Calu3 (cell line): ENCODE data around the gene CYTIP. TPM values are rescaled to one million over a fixed set of nuclear protein-coding genes. Genes with fewer than 3 reads are reported as not detected.

Experiments
- BruUV-seq: library from RNA; stranded (reverse); fragments of 400-500 nt; replicated peaks from 2 replicates; lab custom pipeline; 2021; lab: Mats Ljungman, UMichigan
- CTCF ChIA-PET: fragments of 300-600 bp; sonication (Branson Sonifier 250); formaldehyde crosslinking; loops from one replicate; lab custom pipeline; 2022; ENCODE audit warnings: antibody characterized with exemption; lab: Charles Lee
- DNase-seq: peaks from one replicate; pipeline ENCODE4 v3.0.0; 2022
- H3K27ac Mint-ChIP-seq: one replicate; pipeline ENCODE4 v1.8.0; 2022; ENCODE audit warnings: mixed read lengths; ENCODE audit not compliant: unreplicated experiment
- H3K27me3 Mint-ChIP-seq: one replicate; pipeline ENCODE4 v1.8.0; 2022; ENCODE audit warnings: mixed read lengths; ENCODE audit not compliant: unreplicated experiment
- H3K36me3 Mint-ChIP-seq: one replicate; pipeline ENCODE4 v1.8.0; 2022; ENCODE audit warnings: mild to moderate bottlenecking, moderate library complexity, mixed read lengths; ENCODE audit not compliant: insufficient read depth, unreplicated experiment
- H3K4me1 Mint-ChIP-seq: one replicate; pipeline ENCODE4 v1.8.0; 2022; ENCODE audit warnings: mild to moderate bottlenecking, low read depth, mixed read lengths; ENCODE audit not compliant: unreplicated experiment
- H3K4me3 Mint-ChIP-seq: one replicate; pipeline ENCODE4 v1.8.0; 2022; ENCODE audit warnings: mild to moderate bottlenecking, low read depth, moderate library complexity, mixed read lengths; ENCODE audit not compliant: unreplicated experiment
- H3K9me3 Mint-ChIP-seq: one replicate; pipeline ENCODE4 v1.8.0; 2022; ENCODE audit warnings: low read depth, mixed read lengths; ENCODE audit not compliant: unreplicated experiment
- CTCF ChIP-seq: fragments of 200-600 bp; IDR thresholded peaks from one replicate; pipeline ENCODE4 v1.8.0; 2022; ENCODE audit warnings: antibody characterized with exemption; ENCODE audit not compliant: unreplicated experiment
- intact Hi-C: fragments of 100-400 bp; cut with micrococcal nuclease; formaldehyde crosslinking; loops from one replicate; pipeline ENCODE4 v1.10.0; 2022; ENCODE audit not compliant: unreplicated experiment
- total RNA-seq: library from RNA; stranded (reverse); gene quantifications from 2 replicates; pipeline ENCODE4 v1.2.3, GENCODE V29; 2022

The CYTIP gene
- total RNA-seq, 1 experiment from 2014 or later, result not detected

- CTCF ChIA-PET, result no interaction called here
- no TSS peak for BruUV-seq
- DNase-seq, result no peak
- H3K36me3 Mint-ChIP-seq, result no peaks in the 10 kb centered on the region
- H3K27me3 Mint-ChIP-seq, result peaks cover under 1% of the 10 kb centered on the region
- no peak overlapping the region for H3K27ac Mint-ChIP-seq
- H3K4me3 Mint-ChIP-seq, result no peak overlapping the region
- no peak for TF ChIP-seq CTCF
- H3K4me1 Mint-ChIP-seq, result no peaks in the 10 kb centered on the region
- no peaks in the 10 kb centered on the region for H3K9me3 Mint-ChIP-seq
- intact Hi-C loops, result no loop called here
Measured at GRCh38 chr2:157394928-157395327, 49.0 kb downstream of the CYTIP start.

- no TSS peak for BruUV-seq
- DNase-seq, result no peak
- Mint-ChIP-seq H3K4me1 (no peaks in the 10 kb centered on the region), H3K9me3 (no peaks in the 10 kb centered on the region), H3K27me3 (no peaks in the 10 kb centered on the region), H3K27ac (no peak overlapping the region), H3K36me3 (no peaks in the 10 kb centered on the region), H3K4me3 (no peak overlapping the region)
- intact Hi-C loops, result no loop called here
- CTCF ChIA-PET, result no interaction called here
- no peak for TF ChIP-seq CTCF
Measured at GRCh38 chr2:157393348-157393747, 50.5 kb downstream of the CYTIP start.

GRCh38 chr2:157388827-157389226 lies 55.1 kb downstream of the CYTIP start:
- H3K27me3 Mint-ChIP-seq, result no peaks in the 10 kb centered on the region
- CTCF ChIA-PET, result no interaction called here

GRCh38 chr2:157386747-157387146 lies 57.1 kb downstream of the CYTIP start:
- CTCF ChIA-PET, result no interaction called here
- DNase-seq, result no peak
- Mint-ChIP-seq H3K27me3 (no peaks in the 10 kb centered on the region), H3K4me1 (no peaks in the 10 kb centered on the region), H3K4me3 (no peak overlapping the region), H3K9me3 (no peaks in the 10 kb centered on the region), H3K36me3 (no peaks in the 10 kb centered on the region), H3K27ac (no peak overlapping the region)
- no TSS peak for BruUV-seq
- no peak for TF ChIP-seq CTCF
- intact Hi-C loops, result no loop called here

More at GRCh38 chr2:157388827-157389226, 55.1 kb downstream of the CYTIP start:
- Mint-ChIP-seq H3K4me1 (no peaks in the 10 kb centered on the region), H3K36me3 (no peaks in the 10 kb centered on the region), H3K27ac (no peak overlapping the region), H3K9me3 (no peaks in the 10 kb centered on the region), H3K4me3 (no peak overlapping the region)
- intact Hi-C loops, result no loop called here
- no peak for TF ChIP-seq CTCF
- DNase-seq, result no peak
- no TSS peak for BruUV-seq
